ENCODE results near the gene ABCC4. TPM values are rescaled to one million over a fixed set of nuclear protein-coding genes. Genes with fewer than 3 reads are reported as not detected.

The ABCC4 gene
- total RNA-seq, 1 donor: 11.8 TPM

DNA sequence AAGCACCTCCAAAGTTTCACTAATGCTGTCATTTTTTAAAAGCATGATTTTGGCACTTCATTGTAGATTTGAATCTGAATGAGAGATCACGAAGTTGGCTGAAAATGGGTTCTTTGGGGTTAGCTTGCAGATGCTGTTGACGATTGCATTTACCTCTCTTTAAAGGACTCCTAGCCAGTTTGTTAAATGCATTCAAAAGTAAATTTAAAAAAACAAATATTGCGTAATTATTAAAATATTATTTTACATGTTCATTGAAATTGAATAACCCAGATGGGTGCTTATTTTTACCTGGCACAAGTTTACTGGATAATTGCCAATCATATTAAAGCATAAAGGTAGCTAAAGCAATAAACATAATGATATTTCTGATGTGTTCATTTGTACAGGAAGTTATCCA, 172.2 kb downstream of the ABCC4 start:
- H3K9me3 ChIP-seq (ENCODE audit: low read depth, low read length): no peaks in the 10 kb centered on the region
- H3K27me3 ChIP-seq (ENCODE audit: insufficient read depth, low read length): no peaks in the 10 kb centered on the region
- no peak overlapping the region for H3K4me3 ChIP-seq (ENCODE audit: low read length)
- H3K4me1 ChIP-seq (ENCODE audit: insufficient read depth, low read length): no peaks in the 10 kb centered on the region

DNA sequence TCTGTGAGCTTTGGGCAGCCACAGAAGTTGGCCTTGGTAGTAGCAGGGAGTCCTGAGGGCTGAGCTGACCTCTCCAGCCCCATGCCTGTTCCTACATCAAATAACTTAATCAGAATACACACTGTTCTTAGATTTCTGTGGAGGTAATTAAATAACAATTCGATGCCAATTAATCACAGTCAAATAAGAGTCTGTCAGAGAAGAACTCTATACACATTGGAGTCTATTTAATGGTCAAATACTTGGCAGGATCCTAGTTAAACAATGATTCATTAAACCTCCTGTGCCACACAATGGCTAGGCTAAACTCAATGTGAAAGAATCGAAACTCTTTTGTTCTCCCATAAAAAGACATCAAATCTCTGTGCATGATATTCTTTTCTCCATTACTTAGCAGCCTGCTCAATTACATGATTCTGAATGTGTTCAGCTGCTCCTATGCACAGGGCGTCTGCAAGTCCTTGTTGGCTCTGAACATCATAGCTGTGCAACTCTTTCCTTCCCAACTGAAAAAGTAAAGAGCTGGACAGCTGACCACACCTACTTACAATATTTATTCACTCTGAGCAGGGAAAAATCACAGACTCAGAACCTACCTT, 173.1 kb downstream of the ABCC4 start:
- Histone ChIP-seq H3K4me1 (ENCODE audit: insufficient read depth, low read length) (no peaks in the 10 kb centered on the region), H3K4me3 (ENCODE audit: low read length) (no peak overlapping the region), H3K9me3 (ENCODE audit: low read depth, low read length) (no peaks in the 10 kb centered on the region), H3K27me3 (ENCODE audit: insufficient read depth, low read length) (no peaks in the 10 kb centered on the region)

DNA sequence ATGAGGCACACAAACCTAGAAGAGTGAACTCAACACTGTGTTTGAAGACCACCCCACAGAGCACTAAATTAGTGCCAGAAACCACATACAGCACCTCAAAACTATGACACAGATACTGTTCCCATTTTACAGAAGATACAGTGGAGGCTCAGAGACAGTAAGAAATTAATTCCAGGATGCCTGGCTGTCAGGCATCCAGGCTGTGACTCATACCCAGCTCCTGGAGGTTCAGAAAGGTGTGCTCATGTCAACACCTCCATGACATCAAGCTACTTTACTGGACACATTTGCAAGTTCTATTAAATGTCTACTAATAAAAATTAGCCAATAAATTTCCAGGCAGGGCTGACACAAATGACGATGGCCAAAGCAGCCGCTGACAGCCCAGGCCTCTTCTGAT, 176.3 kb downstream of the ABCC4 start:
- Histone ChIP-seq H3K27me3 (ENCODE audit: insufficient read depth, low read length) (no peaks in the 10 kb centered on the region), H3K4me3 (ENCODE audit: low read length) (no peak overlapping the region), H3K9me3 (ENCODE audit: low read depth, low read length) (no peaks in the 10 kb centered on the region), H3K4me1 (ENCODE audit: insufficient read depth, low read length) (no peaks in the 10 kb centered on the region)

DNA sequence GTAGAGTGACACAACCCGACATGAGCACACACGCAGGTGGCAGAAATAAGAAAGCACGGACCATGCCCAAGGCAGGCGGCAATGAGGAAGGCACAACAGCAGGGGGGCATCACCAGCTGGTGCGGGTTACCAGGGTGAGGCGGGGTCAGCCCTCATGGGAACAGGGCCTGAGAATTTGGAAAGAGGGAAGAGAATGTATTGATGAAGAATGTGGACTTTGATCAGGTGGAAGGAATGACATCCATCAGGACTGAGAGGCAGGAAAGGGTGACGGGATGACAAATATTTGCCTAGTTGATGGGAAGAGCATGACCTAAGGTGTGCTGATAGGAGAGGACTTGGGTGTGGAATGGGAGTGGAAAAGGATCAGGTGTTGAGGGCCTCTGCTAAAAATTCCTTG, 177.5 kb downstream of the ABCC4 start:
- H3K4me3 ChIP-seq (ENCODE audit: low read length): no peak overlapping the region

DNA sequence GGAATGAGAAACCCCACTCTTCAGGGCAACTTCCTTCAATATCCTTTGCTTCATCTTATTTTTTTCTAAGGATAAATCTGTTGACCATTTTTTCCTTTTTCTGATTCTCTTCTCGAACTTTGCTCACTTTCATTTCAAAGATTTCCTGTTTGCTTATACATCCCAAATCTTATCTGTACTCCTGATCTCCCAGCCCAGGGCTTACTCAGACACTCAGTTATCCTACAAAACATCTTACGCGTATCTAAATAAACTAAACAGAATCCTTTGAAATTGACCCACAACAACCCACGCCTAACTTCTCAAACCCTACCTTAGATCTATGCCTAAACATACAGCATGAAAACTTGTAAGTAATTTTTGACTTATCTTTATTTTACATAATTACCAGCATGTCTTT, 179.2 kb downstream of the ABCC4 start:
- no peaks in the 10 kb centered on the region for H3K27me3 ChIP-seq (ENCODE audit: insufficient read depth, low read length)
- H3K9me3 ChIP-seq (ENCODE audit: low read depth, low read length): no peaks in the 10 kb centered on the region
- H3K4me3 ChIP-seq (ENCODE audit: low read length): no peak overlapping the region
- H3K4me1 ChIP-seq (ENCODE audit: insufficient read depth, low read length): no peaks in the 10 kb centered on the region

More for the DNA sequence above, 177.5 kb downstream of the ABCC4 start:
- no peaks in the 10 kb centered on the region for H3K4me1 ChIP-seq (ENCODE audit: insufficient read depth, low read length)
- H3K27me3 ChIP-seq (ENCODE audit: insufficient read depth, low read length): no peaks in the 10 kb centered on the region
- H3K9me3 ChIP-seq (ENCODE audit: low read depth, low read length): no peaks in the 10 kb centered on the region

DNA sequence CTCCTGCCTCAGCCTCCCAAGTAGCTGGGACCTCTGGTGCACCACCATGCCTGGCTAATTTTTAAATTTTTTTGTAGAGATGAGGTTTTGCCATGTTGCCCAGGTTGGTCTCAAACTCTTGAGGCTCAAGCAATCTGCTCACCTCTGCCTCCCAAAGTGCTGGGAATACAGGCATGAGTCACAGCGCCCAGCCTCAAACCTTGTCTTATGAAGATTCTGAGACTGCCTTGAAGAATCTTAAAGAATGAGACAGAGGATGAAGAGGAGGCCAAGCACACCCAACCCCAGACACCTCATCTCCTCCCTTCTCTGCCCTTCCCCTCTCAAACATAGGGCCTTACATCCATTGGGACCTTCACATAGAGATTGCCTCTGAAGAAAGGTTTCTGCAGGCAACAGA, 179.7 kb downstream of the ABCC4 start:
- no peaks in the 10 kb centered on the region for H3K9me3 ChIP-seq (ENCODE audit: low read depth, low read length)
- H3K4me3 ChIP-seq (ENCODE audit: low read length): no peak overlapping the region
- no peaks in the 10 kb centered on the region for H3K4me1 ChIP-seq (ENCODE audit: insufficient read depth, low read length)
- H3K27me3 ChIP-seq (ENCODE audit: insufficient read depth, low read length): no peaks in the 10 kb centered on the region

DNA sequence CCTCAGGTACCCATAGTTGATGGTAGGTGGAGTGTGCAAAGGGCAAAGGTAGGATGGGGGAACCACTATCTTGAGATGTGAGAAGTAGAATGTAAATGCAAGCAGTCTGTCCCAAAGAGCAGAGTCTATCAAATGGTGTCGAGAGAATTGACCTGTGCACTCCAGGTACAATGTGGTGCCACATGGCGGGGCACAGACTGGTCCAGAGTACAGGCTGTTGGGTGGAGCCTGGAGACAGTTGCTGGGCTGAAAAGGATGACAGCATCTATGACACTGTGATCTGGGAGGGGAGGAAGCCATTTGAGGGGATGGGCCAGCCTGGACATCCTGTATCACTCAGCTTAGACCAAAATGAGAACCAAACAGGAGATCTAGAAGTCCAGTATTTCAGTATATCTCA, 180.6 kb downstream of the ABCC4 start:
- H3K4me1 ChIP-seq (ENCODE audit: insufficient read depth, low read length): no peaks in the 10 kb centered on the region
- no peak overlapping the region for H3K4me3 ChIP-seq (ENCODE audit: low read length)
- no peaks in the 10 kb centered on the region for H3K27me3 ChIP-seq (ENCODE audit: insufficient read depth, low read length)
- H3K9me3 ChIP-seq (ENCODE audit: low read depth, low read length): no peaks in the 10 kb centered on the region

DNA sequence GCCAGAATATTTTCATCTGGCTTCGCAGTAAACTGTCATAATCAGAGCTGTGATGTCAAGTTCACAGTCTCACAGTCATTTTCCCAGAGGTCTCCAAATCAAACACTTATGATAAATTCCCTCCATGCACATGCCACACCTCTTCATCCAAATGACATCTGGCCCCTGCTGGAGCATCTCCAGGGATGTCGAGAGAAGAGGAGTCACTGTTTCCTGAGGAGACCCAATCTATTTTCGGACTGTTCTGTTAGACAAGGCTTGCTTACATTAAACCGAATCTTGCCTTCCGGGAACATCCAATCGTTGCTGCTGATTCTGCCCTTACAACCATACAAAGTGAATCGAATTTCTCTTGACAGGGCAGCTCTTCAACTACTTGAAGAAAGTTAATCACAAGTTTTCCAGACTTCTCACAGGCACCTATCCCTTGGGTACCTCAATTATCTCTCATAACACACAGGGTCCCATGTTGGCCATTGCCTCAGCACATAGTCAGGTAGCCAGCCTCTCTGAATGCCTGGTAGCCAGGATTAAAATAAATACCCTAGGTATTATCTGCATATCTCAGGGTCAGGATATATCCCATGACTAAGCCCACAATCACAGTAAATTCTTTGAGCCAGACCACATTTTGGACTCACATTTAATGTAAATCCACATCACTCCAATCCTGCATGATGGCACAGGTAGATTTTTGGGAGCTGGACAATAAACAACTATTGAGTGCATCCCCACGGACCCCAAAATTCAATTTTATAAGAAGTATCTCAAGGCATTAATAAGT, 182.5 kb downstream of the ABCC4 start:
- no peak overlapping the region for H3K4me3 ChIP-seq (ENCODE audit: low read length)
- no peaks in the 10 kb centered on the region for H3K9me3 ChIP-seq (ENCODE audit: low read depth, low read length)
- H3K27me3 ChIP-seq (ENCODE audit: insufficient read depth, low read length): no peaks in the 10 kb centered on the region
- H3K4me1 ChIP-seq (ENCODE audit: insufficient read depth, low read length): no peaks in the 10 kb centered on the region

DNA sequence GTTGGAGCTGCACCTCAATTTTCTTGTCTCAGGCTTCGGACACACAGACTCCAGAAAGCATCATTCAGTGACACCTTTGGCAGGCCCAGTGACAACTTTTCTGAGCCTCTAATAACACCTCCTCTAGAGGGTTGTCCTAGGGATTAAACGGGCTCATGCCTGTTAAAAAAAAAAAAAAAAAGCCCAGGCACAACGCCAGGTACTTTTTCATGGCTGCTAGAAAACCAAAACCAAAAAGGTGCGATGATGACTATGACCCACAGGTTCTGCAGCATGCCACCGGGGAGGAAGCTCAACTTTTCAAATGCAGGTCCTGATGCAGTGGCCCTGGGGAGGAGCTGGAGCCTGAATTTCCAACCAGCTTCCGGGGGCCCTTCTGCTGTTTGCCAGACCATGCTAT, 184.2 kb downstream of the ABCC4 start:
- H3K4me3 ChIP-seq (ENCODE audit: low read length): no peak overlapping the region
- no peaks in the 10 kb centered on the region for H3K27me3 ChIP-seq (ENCODE audit: insufficient read depth, low read length)
- no peaks in the 10 kb centered on the region for H3K9me3 ChIP-seq (ENCODE audit: low read depth, low read length)
- H3K4me1 ChIP-seq (ENCODE audit: insufficient read depth, low read length): no peaks in the 10 kb centered on the region

DNA sequence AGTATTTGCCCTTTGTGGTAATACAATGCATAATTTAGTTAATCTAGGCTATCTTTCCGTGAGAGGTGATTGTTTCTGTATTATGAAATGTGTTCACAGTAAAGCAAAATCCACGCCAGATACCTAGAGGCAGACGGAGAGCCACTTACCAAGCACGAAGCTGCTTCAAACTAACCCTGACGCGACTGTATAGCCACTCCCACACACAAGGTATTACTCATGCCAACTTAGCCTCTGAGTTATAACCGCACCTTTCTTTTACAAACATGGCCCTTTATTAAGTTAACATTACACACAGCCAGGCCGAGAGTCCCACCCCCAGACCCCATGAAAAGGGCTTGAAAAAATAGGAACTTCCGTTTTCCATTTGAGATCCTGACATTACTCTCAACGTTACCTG, 185.7 kb downstream of the ABCC4 start:
- no peaks in the 10 kb centered on the region for H3K9me3 ChIP-seq (ENCODE audit: low read depth, low read length)
- no peaks in the 10 kb centered on the region for H3K4me1 ChIP-seq (ENCODE audit: insufficient read depth, low read length)
- no peaks in the 10 kb centered on the region for H3K27me3 ChIP-seq (ENCODE audit: insufficient read depth, low read length)
- H3K4me3 ChIP-seq (ENCODE audit: low read length): no peak overlapping the region

DNA sequence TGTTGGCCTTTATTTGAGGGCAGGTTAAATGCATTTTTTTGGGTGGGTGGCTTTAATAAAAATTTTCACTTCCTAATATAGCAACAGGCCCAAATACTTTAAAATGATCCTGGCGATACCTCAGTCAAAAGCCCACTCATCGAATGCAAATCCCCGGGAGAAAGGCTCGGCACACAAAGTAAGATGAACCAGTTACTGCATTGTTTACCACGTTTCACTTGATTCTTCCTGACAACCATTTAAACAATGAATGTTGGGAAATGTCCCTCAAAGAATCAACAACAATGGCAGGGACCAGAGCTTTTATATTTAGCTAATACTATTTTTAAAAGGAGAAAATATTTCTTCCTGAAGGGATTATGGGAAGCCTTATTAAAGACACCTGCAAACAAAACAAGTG, 187.7 kb downstream of the ABCC4 start:
- no peaks in the 10 kb centered on the region for H3K9me3 ChIP-seq (ENCODE audit: low read depth, low read length)
- H3K27me3 ChIP-seq (ENCODE audit: insufficient read depth, low read length): no peaks in the 10 kb centered on the region
- no peak overlapping the region for H3K4me3 ChIP-seq (ENCODE audit: low read length)
- H3K4me1 ChIP-seq (ENCODE audit: insufficient read depth, low read length): no peaks in the 10 kb centered on the region

DNA sequence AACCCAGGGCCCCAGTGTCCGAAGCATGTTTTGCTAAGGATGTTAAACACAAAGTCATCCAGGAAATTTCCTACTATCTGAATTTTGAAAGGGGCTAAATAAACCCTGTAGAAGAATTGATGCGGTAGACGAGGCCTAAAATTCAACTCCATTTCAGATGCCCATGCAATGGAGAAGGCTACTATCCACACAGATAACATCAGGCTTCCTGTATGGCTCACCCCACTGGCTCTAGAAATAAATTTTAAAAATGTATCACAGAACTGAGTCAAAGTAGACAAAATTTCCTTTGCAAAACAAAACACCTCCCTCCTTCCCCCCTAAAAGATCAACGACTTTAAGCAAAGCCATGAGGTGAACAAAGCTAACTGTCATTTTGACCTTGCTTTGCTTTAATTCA, 188.4 kb downstream of the ABCC4 start:
- no peaks in the 10 kb centered on the region for H3K27me3 ChIP-seq (ENCODE audit: insufficient read depth, low read length)
- no peaks in the 10 kb centered on the region for H3K9me3 ChIP-seq (ENCODE audit: low read depth, low read length)
- H3K4me1 ChIP-seq (ENCODE audit: insufficient read depth, low read length): no peaks in the 10 kb centered on the region

DNA sequence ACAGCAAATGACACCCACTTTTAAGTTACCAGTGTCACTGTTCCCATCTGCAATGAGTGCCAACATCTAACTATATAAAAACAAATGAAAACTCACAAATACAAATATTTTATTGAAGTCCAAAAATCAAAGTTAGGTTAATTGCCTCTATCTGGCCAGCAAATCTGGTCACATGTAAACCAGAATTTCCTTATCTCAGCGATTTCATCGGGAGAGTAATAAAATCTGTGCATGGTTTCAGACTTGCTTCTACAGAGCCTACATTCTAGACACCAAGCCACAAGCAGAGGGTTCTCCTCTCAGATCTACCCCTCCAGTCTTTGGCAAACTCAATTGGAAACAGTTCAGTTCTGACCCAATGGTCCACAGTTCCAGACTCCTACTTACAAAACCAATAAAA, 189.6 kb downstream of the ABCC4 start:
- no peaks in the 10 kb centered on the region for H3K27me3 ChIP-seq (ENCODE audit: insufficient read depth, low read length)
- no peak overlapping the region for H3K4me3 ChIP-seq (ENCODE audit: low read length)
- no peaks in the 10 kb centered on the region for H3K4me1 ChIP-seq (ENCODE audit: insufficient read depth, low read length)
- H3K9me3 ChIP-seq (ENCODE audit: low read depth, low read length): no peaks in the 10 kb centered on the region

More for the DNA sequence above, 188.4 kb downstream of the ABCC4 start:
- H3K4me3 ChIP-seq (ENCODE audit: low read length): no peak overlapping the region

DNA sequence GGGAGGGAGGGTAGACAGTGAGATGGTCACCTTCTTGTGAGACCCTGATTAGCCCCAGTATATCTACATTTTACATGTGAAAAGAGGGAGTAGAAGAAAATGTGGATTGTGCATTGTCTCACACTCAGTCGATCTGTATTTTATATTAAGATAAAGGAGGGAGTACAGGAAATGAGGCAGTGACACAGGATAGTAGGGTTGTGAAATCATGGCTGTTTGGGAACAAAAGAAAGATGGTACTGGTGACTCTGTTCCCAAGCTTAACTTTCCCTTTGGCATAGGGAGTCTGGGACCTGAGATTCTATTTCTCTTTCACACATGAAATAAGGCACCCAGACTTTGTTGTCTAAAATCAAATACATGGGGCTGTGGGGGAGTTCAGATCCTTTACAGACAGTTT, 194.7 kb downstream of the ABCC4 start:
- H3K4me1 ChIP-seq (ENCODE audit: insufficient read depth, low read length): no peaks in the 10 kb centered on the region
- H3K27me3 ChIP-seq (ENCODE audit: insufficient read depth, low read length): no peaks in the 10 kb centered on the region
- H3K9me3 ChIP-seq (ENCODE audit: low read depth, low read length): no peaks in the 10 kb centered on the region
- H3K4me3 ChIP-seq (ENCODE audit: low read length): no peak overlapping the region

DNA sequence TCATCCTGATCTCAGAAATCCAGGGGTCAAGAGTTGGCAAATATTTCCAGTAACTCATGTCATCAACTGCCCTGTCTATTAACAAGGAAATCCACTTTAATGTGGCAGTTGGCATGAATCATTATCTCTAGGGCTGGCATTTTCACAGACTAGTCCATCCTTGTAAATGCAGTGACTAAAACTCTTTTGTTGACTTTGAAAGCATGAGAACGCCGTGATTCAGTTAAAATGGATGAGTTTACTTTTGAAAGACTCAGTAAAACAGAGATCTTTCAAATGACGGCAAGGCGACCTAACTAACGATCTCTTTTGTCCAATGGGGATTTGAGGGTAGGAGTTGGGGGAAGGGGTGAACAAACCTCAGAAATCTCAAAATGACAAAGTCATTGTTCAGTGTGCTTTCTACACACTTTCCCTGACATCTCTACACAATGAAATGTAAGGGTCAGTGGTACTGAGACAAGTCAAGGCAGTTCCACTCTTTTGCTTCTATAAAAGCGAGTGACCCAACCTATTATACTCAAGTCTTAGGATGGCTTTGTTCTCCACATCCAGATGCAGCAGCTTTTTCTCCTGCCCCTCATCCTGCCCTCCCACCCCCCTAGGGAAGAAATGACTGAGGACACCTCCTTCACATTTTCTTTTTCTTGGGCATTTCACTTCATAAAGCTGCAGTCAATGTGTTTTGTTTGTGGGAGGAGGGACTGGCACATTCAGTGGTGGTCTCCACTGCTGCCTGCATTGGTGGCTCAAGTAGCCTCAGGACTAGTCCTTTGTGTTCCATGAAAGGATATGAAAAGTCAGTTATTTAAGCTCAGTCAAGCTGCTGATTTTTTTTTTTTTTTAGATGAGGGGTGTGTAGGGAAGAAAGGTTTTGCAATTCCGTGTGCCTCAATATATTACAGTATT, 200.5 kb downstream of the ABCC4 start:
- Histone ChIP-seq H3K27me3 (ENCODE audit: insufficient read depth, low read length) (no peaks in the 10 kb centered on the region), H3K9me3 (ENCODE audit: low read depth, low read length) (peaks cover 5% of the 10 kb centered on the region), H3K4me3 (ENCODE audit: low read length) (no peak overlapping the region), H3K4me1 (ENCODE audit: insufficient read depth, low read length) (no peaks in the 10 kb centered on the region)
